IMR-90 (cell line): Measurements from ENCODE around the gene ANXA7. TPM values are rescaled to one million over a fixed set of nuclear protein-coding genes. Genes with fewer than 3 reads are reported as not detected.

Experiments used
- ATAC-seq: fragments of 200-7000 bp; cut with Tn5 transposase; 2 replicates; pipeline ENCODE4 v1.9.1; 2020; ENCODE audit warnings: low read depth, mild to moderate bottlenecking, moderate library complexity
- BruUV-seq: library from RNA; stranded (reverse); fragments of 400-500 nt; replicated peaks from 2 replicates; lab custom pipeline; 2021; lab: Mats Ljungman, UMichigan
- CTCF ChIA-PET: fragments of 300-600 bp; formaldehyde crosslinking; extraction: SDS; loops from one replicate; lab custom pipeline; 2021; ENCODE audit warnings: antibody characterized with exemption; lab: Yijun Ruan, JAX
- POLR2A ChIA-PET: fragments of 300-600 bp; sonication (Branson Sonifier 250); formaldehyde crosslinking; loops from one replicate; lab custom pipeline; 2022; ENCODE audit warnings: antibody characterized with exemption; ENCODE audit not compliant: unreplicated experiment; lab: Charles Lee
- DNase-seq: peaks from one replicate; pipeline ENCODE4 v3.0.0; 2013
- H2AFZ ChIP-seq: replicated peaks from 2 replicates; pipeline ENCODE3; 2013; ENCODE audit warnings: low read length, mild to moderate bottlenecking; ENCODE audit not compliant: poor library complexity
- H2AK5ac ChIP-seq: 2 replicates; pipeline ENCODE4 v1.6.1; 2013; ENCODE audit warnings: low read depth, low read length, inconsistent platforms
- H2AK9ac ChIP-seq: replicated peaks from 2 replicates; pipeline ENCODE3; 2013; ENCODE audit warnings: mild to moderate bottlenecking, low read depth, low read length, moderate library complexity; ENCODE audit not compliant: poor library complexity
- H2BK120ac ChIP-seq: 2 replicates; pipeline ENCODE4 v1.6.1; 2013; ENCODE audit warnings: low read depth, low read length, inconsistent platforms
- H2BK15ac ChIP-seq: 3 replicates; pipeline ENCODE4 v1.6.1; 2013; ENCODE audit warnings: low read depth, low read length, inconsistent platforms
- H2BK20ac ChIP-seq: 2 replicates; pipeline ENCODE4 v1.6.1; 2013; ENCODE audit warnings: low read depth, mild to moderate bottlenecking, inconsistent platforms, low read length, moderate library complexity
- H2BK5ac ChIP-seq: 2 replicates; pipeline ENCODE4 v1.6.1; 2013; ENCODE audit warnings: mild to moderate bottlenecking, low read depth, low read length, inconsistent platforms; ENCODE audit not compliant: poor library complexity, severe bottlenecking
- H3K14ac ChIP-seq: replicated peaks from 2 replicates; pipeline ENCODE4 v1.6.1; 2013; ENCODE audit warnings: low read depth, low read length, inconsistent platforms
- H3K18ac ChIP-seq: 2 replicates; pipeline ENCODE4 v1.6.1; 2013; ENCODE audit warnings: low read depth, low read length, control low read depth
- H3K23ac ChIP-seq: 2 replicates; pipeline ENCODE4 v1.6.1; 2013; ENCODE audit warnings: low read depth, low read length, inconsistent platforms
- H3K27ac ChIP-seq: 2 replicates; pipeline ENCODE4 v1.5.1; 2013; ENCODE audit warnings: mild to moderate bottlenecking, control low read depth, low read length; ENCODE audit not compliant: insufficient read depth
- H3K27me3 ChIP-seq: 2 replicates; pipeline ENCODE4 v1.6.1; 2013; ENCODE audit warnings: low read length; ENCODE audit not compliant: control insufficient read depth, insufficient read depth
- H3K36me3 ChIP-seq: 2 replicates; pipeline ENCODE4 v1.6.1; 2013; ENCODE audit warnings: low read length, mixed read lengths; ENCODE audit not compliant: control insufficient read depth, insufficient read depth
- H3K4ac ChIP-seq: 2 replicates; pipeline ENCODE4 v1.6.1; 2013; ENCODE audit warnings: low read depth, low read length, inconsistent platforms
- H3K4me1 ChIP-seq: 2 replicates; pipeline ENCODE4 v1.6.1; 2013; ENCODE audit warnings: low read length, mixed read lengths; ENCODE audit not compliant: control insufficient read depth, insufficient read depth
- H3K4me2 ChIP-seq: 2 replicates; pipeline ENCODE4 v1.6.1; 2013; ENCODE audit warnings: low read depth, mild to moderate bottlenecking, control low read depth, low read length, moderate library complexity
- H3K4me3 ChIP-seq: 2 replicates; pipeline ENCODE4 v1.5.1; 2013; ENCODE audit warnings: low read depth, mild to moderate bottlenecking, control low read depth, low read length, moderate library complexity; ENCODE audit not compliant: insufficient read depth
- H3K56ac ChIP-seq: 2 replicates; pipeline ENCODE4 v1.6.1; 2013; ENCODE audit warnings: low read length, inconsistent platforms; ENCODE audit not compliant: insufficient read depth; ENCODE audit errors: extremely low read depth
- H3K79me1 ChIP-seq, 2 experiments: 2 replicates each; pipeline ENCODE4 v1.6.1; 2013; ENCODE audit warnings: low read length in 2 of 2, inconsistent platforms in 1 of 2, low read depth in 1 of 2
- H3K9ac ChIP-seq: 2 replicates; pipeline ENCODE4 v1.6.1; 2013; ENCODE audit warnings: low read depth, low read length, control low read depth
- H3K9me1 ChIP-seq: 2 replicates; pipeline ENCODE4 v1.6.1; 2013; ENCODE audit warnings: low read length, inconsistent platforms; ENCODE audit not compliant: insufficient read depth
- H3K9me3 ChIP-seq: 2 replicates; pipeline ENCODE4 v1.6.1; 2013; ENCODE audit warnings: low read length; ENCODE audit not compliant: control insufficient read depth, insufficient read depth
- H4K20me1 ChIP-seq: 2 replicates; pipeline ENCODE4 v1.6.1; 2013; ENCODE audit warnings: low read length, inconsistent platforms; ENCODE audit not compliant: insufficient read depth
- H4K5ac ChIP-seq: 2 replicates; pipeline ENCODE4 v1.6.1; 2013; ENCODE audit warnings: mild to moderate bottlenecking, low read depth, low read length, control low read depth
- H4K8ac ChIP-seq, 2 experiments: 2 replicates each; pipeline ENCODE4 v1.6.1; 2013; ENCODE audit warnings: low read depth in 2 of 2, low read length in 2 of 2, control low read depth in 1 of 2, inconsistent platforms in 1 of 2
- H4K91ac ChIP-seq: 2 replicates; pipeline ENCODE4 v1.6.1; 2013; ENCODE audit warnings: low read depth, low read length, inconsistent platforms; ENCODE audit not compliant: insufficient read depth
- BHLHE40 ChIP-seq: fragments of 150-350 bp; IDR thresholded peaks from 2 replicates; pipeline ENCODE4 v1.6.1; 2016; ENCODE audit warnings: mild to moderate bottlenecking, low read depth, low read length
- CEBPB ChIP-seq: IDR thresholded peaks from 2 replicates; pipeline ENCODE4 v1.6.1; 2012; ENCODE audit warnings: low read depth, low read length, improper control_type of control experiment
- CHD1 ChIP-seq: IDR thresholded peaks from 2 replicates; pipeline ENCODE4 v1.6.1; 2012; ENCODE audit warnings: low read depth, low read length, improper control_type of control experiment
- FOS ChIP-seq: fragments of 150-350 bp; IDR thresholded peaks from 2 replicates; pipeline ENCODE4 v1.6.1; 2016; ENCODE audit warnings: low read depth, low read length
- MAFK ChIP-seq: IDR thresholded peaks from 2 replicates; pipeline ENCODE4 v1.6.1; 2012; ENCODE audit warnings: low read depth, low read length, improper control_type of control experiment
- MAZ ChIP-seq: IDR thresholded peaks from 2 replicates; pipeline ENCODE4 v1.6.1; 2012; ENCODE audit warnings: low read depth, mild to moderate bottlenecking, low read length, improper control_type of control experiment, moderate library complexity, borderline replicate concordance
- MXI1 ChIP-seq: IDR thresholded peaks from 2 replicates; pipeline ENCODE4 v1.6.1; 2012; ENCODE audit warnings: low read depth, mild to moderate bottlenecking, low read length, moderate library complexity, borderline replicate concordance
- NFE2L2 ChIP-seq: fragments of 150-350 bp; IDR thresholded peaks from 2 replicates; pipeline ENCODE4 v1.6.1; 2016; ENCODE audit warnings: low read depth, mild to moderate bottlenecking, low read length
- POLR2A ChIP-seq: IDR thresholded peaks from 2 replicates; pipeline ENCODE4 v1.6.1; 2012; ENCODE audit warnings: mild to moderate bottlenecking, low read depth, low read length
- RAD21 ChIP-seq: IDR thresholded peaks from 2 replicates; pipeline ENCODE4 v1.6.1; 2012; ENCODE audit warnings: low read length, improper control_type of control experiment
- RCOR1 ChIP-seq: IDR thresholded peaks from 2 replicates; pipeline ENCODE4 v1.6.1; 2012; ENCODE audit warnings: mild to moderate bottlenecking, low read length, improper control_type of control experiment; ENCODE audit not compliant: insufficient replicate concordance
- RFX5 ChIP-seq: IDR thresholded peaks from 2 replicates; pipeline ENCODE4 v1.8.0; 2012; ENCODE audit warnings: low read depth, mild to moderate bottlenecking, low read length, moderate library complexity
- SMC3 ChIP-seq: fragments of 150-350 bp; IDR thresholded peaks from 2 replicates; pipeline ENCODE4 v1.6.1; 2016; ENCODE audit warnings: low read depth, mild to moderate bottlenecking, antibody characterized with exemption, low read length, moderate library complexity
- WGBS, 2 experiments: methylation state at CpG; one replicate each; pipeline versions ENCODE4 v1.1.5 to v1.1.7; 2013; ENCODE audit warnings: missing lambda C conversion rate in 2 of 2; ENCODE audit not compliant: insufficient read length in 1 of 2; ENCODE audit errors: extremely low coverage in 2 of 2; 5-methylcytosine and 5-hydroxymethylcytosine counted together
- dilution Hi-C: fragments of 300-500 bp; cut with HindIII; formaldehyde crosslinking; loops from one replicate; pipeline ENCODE4 v1.14.3; 2018; ENCODE audit warnings: low sequenced_read_pairs; ENCODE audit not compliant: unreplicated experiment
- in situ Hi-C: fragments of 300-500 bp; cut with MboI; formaldehyde crosslinking; loops from 3 replicates; pipeline ENCODE4 v1.14.3; 2019; ENCODE audit warnings: low sequenced_read_pairs, inconsistent platforms, mixed read lengths
- intact Hi-C: fragments of 100-400 bp; cut with micrococcal nuclease; formaldehyde crosslinking; loops from 2 replicates; pipeline ENCODE4 v1.10.0; 2022
- polyA plus RNA-seq, 3 experiments: library from polyadenylated mRNA; depleted of rRNA; stranded (reverse); fragments of >200 nt; gene quantifications; 2 replicates each; pipeline ENCODE4 v1.2.3, GENCODE V29; 2012; ENCODE audit warnings: low replicate concordance in 1 of 3
- total RNA-seq: library from RNA; depleted of rRNA; stranded (reverse); fragments of >200 nt; gene quantifications from 2 replicates; pipeline ENCODE4 v1.2.3, GENCODE V29; 2012
- TF ChIP-seq, protein P1 (sequence below): fragments of 150-350 bp; IDR thresholded peaks from 2 replicates; pipeline ENCODE4 v1.6.1; 2016; ENCODE audit warnings: low read depth, mild to moderate bottlenecking, low read length, moderate library complexity, borderline replicate concordance
- TF ChIP-seq, protein P2 (sequence below): fragments of 150-350 bp; IDR thresholded peaks from 2 replicates; pipeline ENCODE4 v1.6.1; 2017; ENCODE audit warnings: mild to moderate bottlenecking, antibody characterized with exemption, low read length, low read depth
- TF ChIP-seq, protein P3 (sequence below): conservative IDR thresholded peaks from 2 replicates; pipeline ENCODE4 v1.5.1; 2012; ENCODE audit warnings: mild to moderate bottlenecking, low read depth, low read length, improper control_type of control experiment

ANXA7 gene
- total and polyA plus RNA-seq, 2 of the 4 experiments (the other 2 are of a cell fraction): 77.4 to 120 TPM

DNA sequence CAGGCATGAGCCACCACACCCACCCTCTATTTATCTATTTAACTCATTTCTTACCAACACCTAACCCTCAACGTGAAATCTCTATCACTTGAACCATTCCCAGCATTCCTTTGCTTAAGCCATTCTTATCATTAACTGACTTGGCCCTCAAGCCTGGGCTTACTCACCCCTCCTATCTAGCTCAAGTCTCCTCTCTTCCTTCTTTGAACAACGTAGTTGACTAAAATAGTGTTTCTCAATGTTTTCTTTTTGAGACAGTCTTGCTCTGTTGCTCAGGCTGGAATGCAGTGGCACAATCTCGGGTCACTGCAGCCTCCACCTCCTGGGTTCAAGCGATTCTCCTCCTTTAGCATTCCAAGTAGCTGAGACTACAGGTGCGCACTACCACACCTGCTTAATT, 7.0 kb downstream of the ANXA7 start:
- Histone ChIP-seq H2BK20ac (no peak overlapping the region), H3K14ac (no peak overlapping the region), H3K79me1 (peaks cover 16 to 57% of the 10 kb centered on the region in 2 experiments), H4K91ac (no peak overlapping the region), H2AFZ (no peak overlapping the region), H3K4me1 (no peaks in the 10 kb centered on the region), H4K5ac (no peak overlapping the region), H3K4ac (no peak overlapping the region), H3K27ac (no peak overlapping the region), H4K20me1 (peaks cover 31% of the 10 kb centered on the region), H2BK5ac (no peak overlapping the region), H3K9ac (no peak overlapping the region), H3K4me3 (no peak overlapping the region), H2BK120ac (no peak overlapping the region), H2BK15ac (no peak overlapping the region), H3K36me3 (no peaks in the 10 kb centered on the region; the same call in 1 of the 2 replicates), H2AK9ac (no peak overlapping the region), H4K8ac (no peak overlapping the region), H3K23ac (no peak overlapping the region), H3K18ac (no peak overlapping the region), H3K4me2 (no peak overlapping the region), H2AK5ac (no peak overlapping the region), H3K56ac (no peak overlapping the region), H3K27me3 (no peaks in the 10 kb centered on the region), H3K9me1 (peaks cover 6% of the 10 kb centered on the region), H3K9me3 (no peaks in the 10 kb centered on the region)
- WGBS, 2 experiments: 70 to 100% methylated on average over 1 of the region's 5 CpGs
- intact Hi-C loops (no loop called here), in situ Hi-C loops (no loop called here), dilution Hi-C loops (no loop called here)
- POLR2A ChIA-PET: no interaction called here
- ATAC-seq (0 out of 2 replicates have a peak, but pooled peaks have one; percentile 21), DNase-seq (peak; percentile 3)
- TF ChIP-seq SMC3 (no peak), CHD1 (no peak), RAD21 (no peak), CEBPB (no peak), MAZ (no peak), POLR2A (no peak), MXI1 (no peak), BHLHE40 (no peak), RFX5 (no peak), NFE2L2 (no peak), FOS (no peak), RCOR1 (no peak), MAFK (no peak)
- TF ChIP-seq, protein P1, sequence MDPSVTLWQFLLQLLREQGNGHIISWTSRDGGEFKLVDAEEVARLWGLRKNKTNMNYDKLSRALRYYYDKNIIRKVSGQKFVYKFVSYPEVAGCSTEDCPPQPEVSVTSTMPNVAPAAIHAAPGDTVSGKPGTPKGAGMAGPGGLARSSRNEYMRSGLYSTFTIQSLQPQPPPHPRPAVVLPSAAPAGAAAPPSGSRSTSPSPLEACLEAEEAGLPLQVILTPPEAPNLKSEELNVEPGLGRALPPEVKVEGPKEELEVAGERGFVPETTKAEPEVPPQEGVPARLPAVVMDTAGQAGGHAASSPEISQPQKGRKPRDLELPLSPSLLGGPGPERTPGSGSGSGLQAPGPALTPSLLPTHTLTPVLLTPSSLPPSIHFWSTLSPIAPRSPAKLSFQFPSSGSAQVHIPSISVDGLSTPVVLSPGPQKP: no peak
- TF ChIP-seq, protein P2, sequence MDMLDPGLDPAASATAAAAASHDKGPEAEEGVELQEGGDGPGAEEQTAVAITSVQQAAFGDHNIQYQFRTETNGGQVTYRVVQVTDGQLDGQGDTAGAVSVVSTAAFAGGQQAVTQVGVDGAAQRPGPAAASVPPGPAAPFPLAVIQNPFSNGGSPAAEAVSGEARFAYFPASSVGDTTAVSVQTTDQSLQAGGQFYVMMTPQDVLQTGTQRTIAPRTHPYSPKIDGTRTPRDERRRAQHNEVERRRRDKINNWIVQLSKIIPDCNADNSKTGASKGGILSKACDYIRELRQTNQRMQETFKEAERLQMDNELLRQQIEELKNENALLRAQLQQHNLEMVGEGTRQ: no peak
- TF ChIP-seq, protein P3, sequence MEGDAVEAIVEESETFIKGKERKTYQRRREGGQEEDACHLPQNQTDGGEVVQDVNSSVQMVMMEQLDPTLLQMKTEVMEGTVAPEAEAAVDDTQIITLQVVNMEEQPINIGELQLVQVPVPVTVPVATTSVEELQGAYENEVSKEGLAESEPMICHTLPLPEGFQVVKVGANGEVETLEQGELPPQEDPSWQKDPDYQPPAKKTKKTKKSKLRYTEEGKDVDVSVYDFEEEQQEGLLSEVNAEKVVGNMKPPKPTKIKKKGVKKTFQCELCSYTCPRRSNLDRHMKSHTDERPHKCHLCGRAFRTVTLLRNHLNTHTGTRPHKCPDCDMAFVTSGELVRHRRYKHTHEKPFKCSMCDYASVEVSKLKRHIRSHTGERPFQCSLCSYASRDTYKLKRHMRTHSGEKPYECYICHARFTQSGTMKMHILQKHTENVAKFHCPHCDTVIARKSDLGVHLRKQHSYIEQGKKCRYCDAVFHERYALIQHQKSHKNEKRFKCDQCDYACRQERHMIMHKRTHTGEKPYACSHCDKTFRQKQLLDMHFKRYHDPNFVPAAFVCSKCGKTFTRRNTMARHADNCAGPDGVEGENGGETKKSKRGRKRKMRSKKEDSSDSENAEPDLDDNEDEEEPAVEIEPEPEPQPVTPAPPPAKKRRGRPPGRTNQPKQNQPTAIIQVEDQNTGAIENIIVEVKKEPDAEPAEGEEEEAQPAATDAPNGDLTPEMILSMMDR: no peak
- BruUV-seq: no TSS peak
- CTCF ChIA-PET: no interaction called here
